GM12865 (cell line): ENCODE results near the gene BCL10.

ENCODE experiments used
- DNase-seq: peaks from one replicate; pipeline ENCODE4 v3.0.0; 2010; ENCODE audit warnings: low read depth
- H3K4me3 ChIP-seq: 2 replicates; pipeline ENCODE4 v1.5.1; 2011; ENCODE audit warnings: mild to moderate bottlenecking, low read depth, low read length, control low read depth
- TF ChIP-seq, protein P1 (sequence below): IDR thresholded peaks from 2 replicates; pipeline ENCODE4 v1.5.1; 2011; ENCODE audit warnings: low read length, control low read depth, low read depth, inconsistent platforms; ENCODE audit not compliant: insufficient read depth; ENCODE audit errors: missing control alignments

BCL10 gene

DNA sequence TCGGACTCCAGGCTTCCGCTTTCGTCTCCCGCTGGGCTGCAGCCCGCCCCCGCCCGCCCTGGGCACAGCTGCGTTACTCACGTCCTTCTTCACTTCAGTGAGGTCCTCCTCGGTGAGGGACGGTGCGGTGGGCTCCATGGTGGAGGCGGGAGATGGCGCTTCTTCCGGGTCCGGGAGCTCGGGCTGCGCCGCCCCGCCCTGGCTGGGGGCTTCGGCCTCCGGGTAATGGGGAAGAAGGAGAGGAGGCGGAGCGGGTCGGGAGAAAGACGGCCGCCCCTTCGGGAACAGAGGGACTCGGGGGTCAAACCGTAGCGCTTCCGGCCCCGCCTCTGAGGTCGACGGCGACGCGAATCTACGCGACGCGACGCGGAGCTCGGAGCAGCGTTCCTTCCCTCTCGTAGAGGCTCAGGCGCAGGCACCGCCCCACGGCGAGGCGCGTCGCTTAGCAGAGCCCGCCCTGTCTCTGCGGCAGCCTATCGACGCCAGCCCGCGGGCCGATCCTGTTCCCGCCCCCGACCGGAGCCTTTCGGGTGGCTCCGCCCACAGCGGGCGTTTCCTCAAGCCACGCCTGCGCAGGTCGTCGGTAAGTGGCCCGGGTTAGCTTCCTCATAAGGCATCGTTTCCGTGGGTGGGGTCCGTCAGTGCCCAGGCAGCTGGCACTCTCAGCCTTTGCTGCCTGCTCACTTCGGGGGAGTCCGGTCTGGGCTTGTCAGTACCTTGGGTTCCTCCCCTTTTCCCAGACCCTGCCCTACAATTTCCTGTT lies at the start of gene BCL10:
BCL10 (minus strand) TSS at position 418 of the 763 bp plus-strand sequence; CDS start at position 138, 280 bp downstream.
- TF ChIP-seq, protein P1, sequence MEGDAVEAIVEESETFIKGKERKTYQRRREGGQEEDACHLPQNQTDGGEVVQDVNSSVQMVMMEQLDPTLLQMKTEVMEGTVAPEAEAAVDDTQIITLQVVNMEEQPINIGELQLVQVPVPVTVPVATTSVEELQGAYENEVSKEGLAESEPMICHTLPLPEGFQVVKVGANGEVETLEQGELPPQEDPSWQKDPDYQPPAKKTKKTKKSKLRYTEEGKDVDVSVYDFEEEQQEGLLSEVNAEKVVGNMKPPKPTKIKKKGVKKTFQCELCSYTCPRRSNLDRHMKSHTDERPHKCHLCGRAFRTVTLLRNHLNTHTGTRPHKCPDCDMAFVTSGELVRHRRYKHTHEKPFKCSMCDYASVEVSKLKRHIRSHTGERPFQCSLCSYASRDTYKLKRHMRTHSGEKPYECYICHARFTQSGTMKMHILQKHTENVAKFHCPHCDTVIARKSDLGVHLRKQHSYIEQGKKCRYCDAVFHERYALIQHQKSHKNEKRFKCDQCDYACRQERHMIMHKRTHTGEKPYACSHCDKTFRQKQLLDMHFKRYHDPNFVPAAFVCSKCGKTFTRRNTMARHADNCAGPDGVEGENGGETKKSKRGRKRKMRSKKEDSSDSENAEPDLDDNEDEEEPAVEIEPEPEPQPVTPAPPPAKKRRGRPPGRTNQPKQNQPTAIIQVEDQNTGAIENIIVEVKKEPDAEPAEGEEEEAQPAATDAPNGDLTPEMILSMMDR = no peak
- H3K4me3 ChIP-seq = peak within 1 kb of the TSS; percentile 99
- peak; percentile 99 for DNase-seq

DNA sequence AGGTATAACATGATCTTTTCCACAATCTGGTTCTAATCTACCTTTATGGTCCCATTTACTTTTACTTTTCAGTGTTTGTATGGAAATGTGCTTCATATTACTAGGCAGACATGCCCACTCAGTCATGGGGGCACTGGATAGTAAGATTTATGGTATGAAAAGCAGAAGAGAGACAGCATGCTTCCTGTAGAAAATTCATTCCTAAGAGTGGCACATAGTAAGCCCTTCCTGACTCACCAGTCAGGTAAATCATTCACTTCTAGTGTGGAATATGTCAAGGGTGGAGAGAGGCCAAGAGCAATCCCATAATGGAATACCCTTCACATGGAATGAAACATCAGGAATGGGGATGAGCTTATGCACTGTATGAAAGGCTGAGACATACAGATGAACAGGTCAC lies 49.5 kb upstream of the BCL10 start:
- no peak overlapping the region for H3K4me3 ChIP-seq
- TF ChIP-seq, protein P1 = no peak
- DNase-seq = no peak

DNA sequence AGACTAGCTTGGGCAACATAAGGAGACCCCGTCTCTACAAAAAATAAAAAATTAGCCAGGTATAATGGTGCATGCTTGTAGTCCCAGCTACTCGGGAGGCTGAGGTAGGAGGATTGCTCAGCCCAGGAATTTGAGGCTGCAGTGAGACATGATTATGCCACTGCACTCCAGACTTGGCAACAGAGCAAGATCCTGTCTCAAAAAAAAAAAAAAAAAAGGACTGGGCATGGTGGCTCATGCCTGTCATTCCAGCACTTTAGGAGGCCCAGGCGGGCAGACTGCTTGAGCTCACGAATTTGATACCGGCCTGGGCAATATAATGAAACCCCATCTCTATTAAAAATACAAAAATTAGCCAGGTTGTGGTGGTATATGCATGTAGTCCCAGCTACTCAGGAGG lies 47.3 kb upstream of the BCL10 start:
- TF ChIP-seq, protein P1 = no peak
- H3K4me3 ChIP-seq = no peak overlapping the region
- DNase-seq = no peak

DNA sequence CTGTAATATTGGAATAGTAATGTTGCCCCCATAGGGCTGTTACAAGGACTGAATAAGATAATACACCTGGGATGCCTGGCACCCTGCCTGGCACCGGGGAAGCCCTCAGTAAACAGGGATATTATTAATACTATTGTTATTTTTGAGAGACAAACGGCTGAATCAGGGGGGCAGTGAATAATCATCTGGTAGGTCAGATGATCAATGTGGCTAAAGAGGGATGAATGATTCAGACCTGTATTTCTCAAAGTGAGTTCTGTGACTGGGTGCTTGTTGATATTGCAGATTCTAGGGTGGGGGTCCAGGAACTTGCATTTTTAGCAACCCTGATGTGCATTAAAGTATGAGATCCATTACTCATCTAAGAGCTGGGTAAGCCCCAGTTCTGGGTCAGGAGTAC lies 46.2 kb upstream of the BCL10 start:
- no peak for DNase-seq
- TF ChIP-seq, protein P1 = no peak

DNA sequence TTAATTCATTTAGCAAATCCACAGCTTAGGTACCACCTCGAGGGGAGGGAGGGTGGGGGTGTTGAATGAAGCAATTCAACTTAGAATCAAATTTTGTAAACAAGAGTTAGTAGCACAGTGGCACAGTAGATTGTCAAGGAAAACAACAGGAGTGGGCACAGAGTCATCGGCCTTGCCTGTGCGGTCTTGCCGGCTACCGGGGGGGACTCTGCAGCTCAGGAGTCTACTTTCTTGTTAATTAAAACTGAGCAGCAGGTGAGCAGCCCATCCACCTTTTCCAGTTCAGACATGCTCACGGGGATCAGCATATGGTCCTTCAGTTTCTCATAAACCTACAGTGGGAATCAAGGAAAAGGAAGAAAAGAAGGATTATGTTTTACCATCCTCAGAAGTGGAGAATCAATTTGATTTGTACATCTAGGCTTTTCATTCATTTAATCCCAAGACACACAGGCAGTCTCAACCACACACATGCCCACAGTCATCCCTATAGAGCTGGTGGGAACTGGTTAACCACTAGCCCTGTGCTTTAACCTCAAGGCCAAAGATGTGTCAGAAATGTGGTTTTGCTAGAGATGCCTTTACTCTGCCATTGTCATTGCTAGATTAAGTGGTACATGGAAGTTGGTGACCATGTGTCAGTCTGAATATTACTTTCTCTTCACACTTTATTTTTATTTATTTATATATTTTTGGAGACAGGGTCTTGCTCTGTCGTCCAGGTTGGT lies 45.0 kb upstream of the BCL10 start:
- H3K4me3 ChIP-seq = no peak overlapping the region
- TF ChIP-seq, protein P1 = no peak
- peak; percentile 61 for DNase-seq

More for the DNA sequence above, 46.2 kb upstream of the BCL10 start:
- H3K4me3 ChIP-seq = no peak overlapping the region

DNA sequence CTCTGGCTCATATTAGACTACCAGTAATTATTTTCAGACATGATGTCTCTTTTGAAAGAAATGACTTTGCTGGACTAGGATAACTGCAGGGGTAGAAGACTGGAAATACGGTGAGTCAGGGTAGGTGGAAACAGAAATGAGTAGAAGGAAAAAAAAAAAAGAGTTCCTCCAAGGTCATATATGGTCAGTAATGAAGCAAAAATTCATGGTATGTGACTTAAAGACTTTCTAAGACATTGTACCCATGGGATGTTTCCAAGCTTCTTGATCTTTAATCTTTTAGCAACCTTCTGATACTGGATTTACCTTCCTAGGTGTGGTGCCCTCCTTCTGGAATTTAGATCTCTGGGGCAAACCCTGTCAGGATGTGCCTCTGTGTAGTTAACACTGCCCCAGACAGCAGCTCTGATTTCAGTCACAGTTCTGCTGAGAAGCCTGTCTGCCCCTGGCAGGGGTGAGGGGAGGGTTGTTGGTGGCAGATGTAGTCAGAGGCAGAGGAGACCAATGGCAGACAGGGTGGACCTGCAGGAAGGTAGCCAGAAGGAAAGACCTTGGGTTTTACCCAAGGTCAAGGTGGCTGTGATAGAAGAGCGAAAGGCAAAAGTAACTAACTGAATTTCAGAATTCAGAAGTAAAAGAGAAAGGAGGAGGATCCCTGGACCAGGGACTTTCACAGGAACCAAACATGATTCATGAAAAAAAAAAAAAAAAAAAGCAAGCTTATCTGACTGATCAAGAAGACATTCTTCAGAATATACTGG lies 44.1 kb upstream of the BCL10 start:
- H3K4me3 ChIP-seq = no peak overlapping the region
- DNase-seq = peak; percentile 9
- TF ChIP-seq, protein P1 = no peak
